Upper lobe of left lung (tissue), 4 donors: ENCODE measurements around the gene PPM1M.

Experiments used
- CTCF ChIP-seq, 6 experiments: fragments of 450-650 bp in 4 of 6; fragments of 200-600 bp in 2 of 6; sonication (generic) in 2 of 6; IDR thresholded peaks; one replicate each; pipeline ENCODE4 v1.5.1; 2016 to 2019; ENCODE audit warnings: antibody characterized with exemption in 6 of 6
- EP300 ChIP-seq, 4 donors: sonication (generic); formaldehyde crosslinking; IDR thresholded peaks; one replicate each; pipeline ENCODE4 v1.5.1; 2017; ENCODE audit warnings: antibody characterized with exemption in 4 of 4, control low read depth in 2 of 4
- POLR2A ChIP-seq, 4 donors: fragments of 450-650 bp; IDR thresholded peaks; one replicate each; pipeline ENCODE4 v1.5.1; 2016 to 2017; ENCODE audit warnings: antibody characterized with exemption in 4 of 4, mild to moderate bottlenecking in 2 of 4
- POLR2AphosphoS5 ChIP-seq, 2 donors: sonication (generic); formaldehyde crosslinking; IDR thresholded peaks; one replicate each; pipeline ENCODE4 v1.5.1; 2017; ENCODE audit warnings: antibody characterized with exemption in 2 of 2

DNA sequence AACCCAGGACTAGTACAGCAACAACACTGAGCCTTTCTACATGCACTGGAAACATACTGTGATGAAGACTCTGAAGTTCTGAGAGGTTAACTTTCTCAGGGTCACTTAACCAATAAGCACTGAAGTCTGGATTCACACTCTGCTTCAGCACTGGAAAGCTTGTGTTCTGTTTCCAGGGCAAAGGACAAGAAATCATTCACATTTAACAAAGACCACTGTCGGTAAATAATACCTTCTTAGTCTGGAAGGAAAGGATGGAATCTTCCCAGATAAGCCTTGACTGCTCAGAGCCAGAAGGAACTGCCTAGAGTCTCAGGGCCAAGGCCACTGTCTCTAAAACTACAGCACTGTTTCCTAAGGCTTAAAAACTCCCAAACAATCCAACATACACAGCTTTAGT, 37.7 kb downstream of the PPM1M start:
- no peak for TF ChIP-seq CTCF (IDR thresholded peaks at IDR 0.05)
- no peak for TF ChIP-seq EP300 (IDR thresholded peaks at IDR 0.05)
- no peak for TF ChIP-seq POLR2AphosphoS5 (IDR thresholded peaks at IDR 0.05)
- no peak for TF ChIP-seq POLR2A (IDR thresholded peaks at IDR 0.05)
